ENCODE data around the gene CCDC182.

CCDC182 gene

GRCh38 chr17:57701124-57701523 lies 44.0 kb downstream of the CCDC182 start:
- FAIRE-seq (no peak), DNase-seq (ENCODE audit: insufficient read length, low spot score) (no peak)

GRCh38 chr17:57699751-57700219 lies 45.3 kb downstream of the CCDC182 start:
- no peak for FAIRE-seq

GRCh38 chr17:57697891-57698711 lies 47.0 kb downstream of the CCDC182 start:
- DNase-seq (ENCODE audit: insufficient read length, low spot score) = no peak

More at GRCh38 chr17:57699751-57700219, 45.3 kb downstream of the CCDC182 start:
- DNase-seq (ENCODE audit: insufficient read length, low spot score) = no peak

GRCh38 chr17:57697197-57697596 lies 47.9 kb downstream of the CCDC182 start:
- FAIRE-seq = no peak
- no peak for DNase-seq (ENCODE audit: insufficient read length, low spot score)

More at GRCh38 chr17:57697891-57698711, 47.0 kb downstream of the CCDC182 start:
- FAIRE-seq = no peak

- FAIRE-seq = no peak
- no peak for DNase-seq (ENCODE audit: insufficient read length, low spot score)
These were observed 49.0 kb downstream of the CCDC182 start for GRCh38 chr17:57696050-57696449.
